Measurements from ENCODE around the gene GPR15.

The GPR15 gene

DNA sequence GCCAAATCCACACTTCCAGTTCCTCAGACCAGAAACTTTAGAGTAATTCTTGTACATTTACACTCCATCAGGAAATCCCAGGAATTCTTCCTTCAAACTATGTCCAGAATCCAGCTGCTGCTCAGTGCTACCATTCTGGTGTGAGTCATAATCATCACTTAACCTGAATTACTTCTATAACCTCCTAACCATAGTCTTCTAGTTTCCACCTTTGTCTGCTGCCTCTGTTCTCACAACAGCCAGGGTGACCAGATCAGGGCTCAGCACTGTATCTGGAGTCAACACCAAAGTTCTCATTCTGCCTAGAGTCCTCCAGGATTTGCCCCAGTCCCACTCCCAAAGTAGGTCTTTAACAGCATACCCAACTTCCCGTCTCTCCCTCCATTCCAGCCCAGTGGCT is 12.4 kb upstream of the GPR15 start:
- no peak for DNase-seq (ENCODE audit: low read depth in 1 of 2, low spot score in 1 of 2)
- H3K4me3 ChIP-seq (replicated peaks; ENCODE audit: insufficient read depth, low read length), result no peak overlapping the region
- no peak for TF ChIP-seq GABPA (IDR thresholded peaks at IDR 0.05; ENCODE audit: low read depth)
- TF ChIP-seq, protein P1, sequence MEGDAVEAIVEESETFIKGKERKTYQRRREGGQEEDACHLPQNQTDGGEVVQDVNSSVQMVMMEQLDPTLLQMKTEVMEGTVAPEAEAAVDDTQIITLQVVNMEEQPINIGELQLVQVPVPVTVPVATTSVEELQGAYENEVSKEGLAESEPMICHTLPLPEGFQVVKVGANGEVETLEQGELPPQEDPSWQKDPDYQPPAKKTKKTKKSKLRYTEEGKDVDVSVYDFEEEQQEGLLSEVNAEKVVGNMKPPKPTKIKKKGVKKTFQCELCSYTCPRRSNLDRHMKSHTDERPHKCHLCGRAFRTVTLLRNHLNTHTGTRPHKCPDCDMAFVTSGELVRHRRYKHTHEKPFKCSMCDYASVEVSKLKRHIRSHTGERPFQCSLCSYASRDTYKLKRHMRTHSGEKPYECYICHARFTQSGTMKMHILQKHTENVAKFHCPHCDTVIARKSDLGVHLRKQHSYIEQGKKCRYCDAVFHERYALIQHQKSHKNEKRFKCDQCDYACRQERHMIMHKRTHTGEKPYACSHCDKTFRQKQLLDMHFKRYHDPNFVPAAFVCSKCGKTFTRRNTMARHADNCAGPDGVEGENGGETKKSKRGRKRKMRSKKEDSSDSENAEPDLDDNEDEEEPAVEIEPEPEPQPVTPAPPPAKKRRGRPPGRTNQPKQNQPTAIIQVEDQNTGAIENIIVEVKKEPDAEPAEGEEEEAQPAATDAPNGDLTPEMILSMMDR (IDR thresholded peaks at IDR 0.05; ENCODE audit: insufficient read depth, low read length), result no peak
- TF ChIP-seq SPI1 (IDR thresholded peaks at IDR 0.05; ENCODE audit: borderline replicate concordance, low read depth), result no peak
- TF ChIP-seq POLR2AphosphoS5 (IDR thresholded peaks at IDR 0.05; ENCODE audit: low read depth), result no peak
- TF ChIP-seq, protein P2, sequence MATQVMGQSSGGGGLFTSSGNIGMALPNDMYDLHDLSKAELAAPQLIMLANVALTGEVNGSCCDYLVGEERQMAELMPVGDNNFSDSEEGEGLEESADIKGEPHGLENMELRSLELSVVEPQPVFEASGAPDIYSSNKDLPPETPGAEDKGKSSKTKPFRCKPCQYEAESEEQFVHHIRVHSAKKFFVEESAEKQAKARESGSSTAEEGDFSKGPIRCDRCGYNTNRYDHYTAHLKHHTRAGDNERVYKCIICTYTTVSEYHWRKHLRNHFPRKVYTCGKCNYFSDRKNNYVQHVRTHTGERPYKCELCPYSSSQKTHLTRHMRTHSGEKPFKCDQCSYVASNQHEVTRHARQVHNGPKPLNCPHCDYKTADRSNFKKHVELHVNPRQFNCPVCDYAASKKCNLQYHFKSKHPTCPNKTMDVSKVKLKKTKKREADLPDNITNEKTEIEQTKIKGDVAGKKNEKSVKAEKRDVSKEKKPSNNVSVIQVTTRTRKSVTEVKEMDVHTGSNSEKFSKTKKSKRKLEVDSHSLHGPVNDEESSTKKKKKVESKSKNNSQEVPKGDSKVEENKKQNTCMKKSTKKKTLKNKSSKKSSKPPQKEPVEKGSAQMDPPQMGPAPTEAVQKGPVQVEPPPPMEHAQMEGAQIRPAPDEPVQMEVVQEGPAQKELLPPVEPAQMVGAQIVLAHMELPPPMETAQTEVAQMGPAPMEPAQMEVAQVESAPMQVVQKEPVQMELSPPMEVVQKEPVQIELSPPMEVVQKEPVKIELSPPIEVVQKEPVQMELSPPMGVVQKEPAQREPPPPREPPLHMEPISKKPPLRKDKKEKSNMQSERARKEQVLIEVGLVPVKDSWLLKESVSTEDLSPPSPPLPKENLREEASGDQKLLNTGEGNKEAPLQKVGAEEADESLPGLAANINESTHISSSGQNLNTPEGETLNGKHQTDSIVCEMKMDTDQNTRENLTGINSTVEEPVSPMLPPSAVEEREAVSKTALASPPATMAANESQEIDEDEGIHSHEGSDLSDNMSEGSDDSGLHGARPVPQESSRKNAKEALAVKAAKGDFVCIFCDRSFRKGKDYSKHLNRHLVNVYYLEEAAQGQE (IDR thresholded peaks at IDR 0.05; ENCODE audit: insufficient replicate concordance, low read depth), result no peak
- H3K27ac ChIP-seq (replicated peaks), result no peak overlapping the region
- no peaks in the 10 kb centered on the region for H3K27me3 ChIP-seq (ENCODE audit: insufficient read depth, poor library complexity, severe bottlenecking)

DNA sequence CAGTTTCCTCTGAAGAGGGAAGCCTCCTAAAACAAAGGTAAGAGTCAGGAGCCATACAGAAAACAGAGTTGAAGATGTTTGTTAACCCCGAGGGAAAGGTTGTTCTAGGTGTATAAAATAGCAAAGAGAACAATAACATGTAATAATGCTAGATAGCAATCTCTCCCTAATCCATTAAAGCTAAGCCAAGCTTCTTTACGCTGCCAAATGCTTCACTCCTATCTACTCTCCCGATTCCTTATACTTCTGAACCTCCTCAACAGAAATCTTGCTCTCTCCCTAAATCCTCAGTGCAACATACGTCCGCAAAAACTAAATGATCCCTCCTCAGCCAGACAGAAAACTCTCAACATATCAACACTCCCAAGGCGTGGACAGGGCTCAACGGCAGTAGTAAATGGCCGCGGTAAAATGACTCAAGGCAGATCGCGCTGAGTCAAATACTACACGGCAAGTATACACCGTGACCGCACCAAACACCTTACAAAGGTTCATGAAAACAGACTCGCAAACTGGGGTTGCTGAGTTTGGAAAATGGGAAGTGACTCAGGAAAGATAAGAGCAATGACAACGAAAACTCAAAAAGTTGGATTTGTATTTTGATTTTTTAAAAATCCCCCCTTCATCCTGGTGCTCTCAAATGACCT is 9.8 kb upstream of the GPR15 start:
- H3K27me3 ChIP-seq (ENCODE audit: insufficient read depth, poor library complexity, severe bottlenecking), result no peaks in the 10 kb centered on the region
- TF ChIP-seq SPI1 (IDR thresholded peaks at IDR 0.05; ENCODE audit: borderline replicate concordance, low read depth) (peak; percentile 21; the same call in 1 of the 2 replicates), POLR2AphosphoS5 (IDR thresholded peaks at IDR 0.05; ENCODE audit: low read depth) (no peak)
- TF ChIP-seq, protein P2 (IDR thresholded peaks at IDR 0.05; ENCODE audit: insufficient replicate concordance, low read depth), result peak; percentile 76
- H3K27ac ChIP-seq (replicated peaks), result peak overlapping the region; percentile 73
- H3K4me3 ChIP-seq (replicated peaks; ENCODE audit: insufficient read depth, low read length), result peak overlapping the region; percentile 85
- peak; percentile 17 to 36 for DNase-seq (ENCODE audit: low read depth in 1 of 2, low spot score in 1 of 2)

DNA sequence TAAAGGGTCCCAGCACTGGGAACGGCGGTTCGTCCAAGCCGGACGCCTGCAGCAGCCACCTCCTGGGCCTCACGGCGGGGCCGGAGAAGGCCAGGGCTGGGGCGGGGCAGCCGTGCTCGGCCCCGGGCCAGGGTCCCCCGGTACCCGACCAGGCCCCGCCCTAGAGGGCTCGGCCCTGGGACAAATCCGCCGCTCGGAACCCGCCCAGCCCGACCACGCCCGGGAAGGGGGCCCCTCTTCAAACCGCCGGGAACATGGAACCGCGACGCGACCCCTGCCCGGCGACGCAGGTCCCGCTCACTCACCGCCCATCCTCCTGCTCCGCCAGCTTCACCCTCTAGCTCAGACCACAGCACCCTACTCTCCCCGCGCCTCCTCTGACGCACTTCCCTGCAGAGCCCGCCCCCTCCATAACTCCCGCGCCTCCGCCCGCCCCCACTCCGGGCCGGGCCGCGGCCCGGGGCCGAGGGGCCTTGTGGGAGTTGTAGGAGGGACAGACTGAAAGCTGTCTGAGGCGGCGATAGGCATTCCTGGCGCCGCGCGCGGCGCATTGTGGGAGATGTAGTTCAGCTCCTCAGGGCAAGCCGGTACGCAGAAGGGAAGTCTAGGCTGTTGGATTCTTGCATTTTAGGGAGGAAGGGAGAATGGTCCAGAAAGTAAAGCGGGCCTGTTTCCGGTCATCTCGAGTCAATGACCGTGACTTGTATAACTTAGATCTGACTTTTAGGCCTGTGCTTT is 9.1 kb upstream of the GPR15 start, which contains the start of gene CLDND1:
Gene CLDND1 (minus strand): TSS at position 359 of the 738 bp plus-strand sequence. CDS start 1,478 bp downstream, outside the sequence.
- Histone ChIP-seq H3K27ac (replicated peaks) (peak within 1 kb of the TSS; percentile 73), H3K4me3 (replicated peaks; ENCODE audit: insufficient read depth, low read length) (peak within 1 kb of the TSS; percentile 85), H3K27me3 (ENCODE audit: insufficient read depth, poor library complexity, severe bottlenecking) (no peaks in the 10 kb centered on the region)
- DNase-seq (ENCODE audit: low read depth in 1 of 2, low spot score in 1 of 2), result peak; percentile 79 to 97
- TF ChIP-seq POLR2AphosphoS5 (IDR thresholded peaks at IDR 0.05; ENCODE audit: low read depth) (no peak; the same call in 1 of the 2 replicates), SPI1 (IDR thresholded peaks at IDR 0.05; ENCODE audit: borderline replicate concordance, low read depth) (peak; percentile 70)

DNA sequence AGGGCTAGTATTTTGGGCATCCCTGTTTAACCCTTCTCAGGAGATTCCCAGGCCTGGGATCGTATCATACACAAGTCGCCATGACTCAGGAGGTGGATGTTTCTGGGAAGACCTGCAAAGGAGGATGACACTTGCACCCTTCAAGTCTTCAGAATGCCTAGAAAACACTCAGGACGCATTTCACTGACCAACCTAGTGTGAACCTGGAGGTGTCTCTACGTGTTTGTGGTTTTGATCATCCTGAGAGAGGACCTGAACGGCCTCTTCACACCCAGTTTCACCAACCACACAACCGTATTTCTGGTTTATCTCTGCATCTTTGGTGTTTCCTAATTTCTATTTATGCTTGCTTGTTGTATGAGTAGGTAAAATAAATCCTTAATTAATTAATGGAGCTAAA is 6.3 kb upstream of the GPR15 start:
- DNase-seq (ENCODE audit: low read depth in 1 of 2, low spot score in 1 of 2), result no peak
- TF ChIP-seq, protein P2 (IDR thresholded peaks at IDR 0.05; ENCODE audit: insufficient replicate concordance, low read depth), result no peak
- TF ChIP-seq POLR2AphosphoS5 (IDR thresholded peaks at IDR 0.05; ENCODE audit: low read depth) (no peak), SPI1 (IDR thresholded peaks at IDR 0.05; ENCODE audit: borderline replicate concordance, low read depth) (no peak), GABPA (IDR thresholded peaks at IDR 0.05; ENCODE audit: low read depth) (no peak)
- TF ChIP-seq, protein P1 (IDR thresholded peaks at IDR 0.05; ENCODE audit: insufficient read depth, low read length), result no peak

More for the DNA sequence above, 6.3 kb upstream of the GPR15 start:
- Histone ChIP-seq H3K4me3 (replicated peaks; ENCODE audit: insufficient read depth, low read length) (no peak overlapping the region), H3K27me3 (ENCODE audit: insufficient read depth, poor library complexity, severe bottlenecking) (no peaks in the 10 kb centered on the region), H3K27ac (replicated peaks) (no peak overlapping the region)

Data from HL-60 (cell line).